Endothelial cell (in vitro differentiated cells): Measurements from ENCODE around the gene RBM19. TPM values are rescaled to one million over a fixed set of nuclear protein-coding genes. Genes with fewer than 3 reads are reported as not detected.
"Not testable (repeated sequence)": the region's sequence is repeated elsewhere in the genome, so short reads cannot be mapped to it uniquely, and the experiment has no call there.

Experiments used
- DNase-seq: peaks from one replicate; pipeline ENCODE4 v3.0.0; 2021; ENCODE audit warnings: low spot score
- H3K27ac Mint-ChIP-seq: one replicate; pipeline ENCODE4 v1.8.0; 2021; ENCODE audit warnings: mixed read lengths, inconsistent platforms; ENCODE audit not compliant: unreplicated experiment
- H3K27me3 Mint-ChIP-seq: one replicate; pipeline ENCODE4 v1.8.0; 2021; ENCODE audit warnings: mild to moderate bottlenecking, moderate library complexity, mixed read lengths, inconsistent platforms; ENCODE audit not compliant: unreplicated experiment
- H3K36me3 Mint-ChIP-seq: one replicate; pipeline ENCODE4 v1.8.0; 2021; ENCODE audit warnings: mild to moderate bottlenecking, low read depth, mixed read lengths, inconsistent platforms; ENCODE audit not compliant: unreplicated experiment
- H3K4me1 Mint-ChIP-seq: one replicate; pipeline ENCODE4 v1.8.0; 2021; ENCODE audit warnings: mild to moderate bottlenecking, mixed read lengths, inconsistent platforms; ENCODE audit not compliant: unreplicated experiment
- H3K4me3 Mint-ChIP-seq: one replicate; pipeline ENCODE4 v1.8.0; 2021; ENCODE audit warnings: mild to moderate bottlenecking, mixed read lengths, inconsistent platforms; ENCODE audit not compliant: unreplicated experiment
- H3K9me3 Mint-ChIP-seq: one replicate; pipeline ENCODE4 v1.8.0; 2021; ENCODE audit warnings: mixed read lengths, inconsistent platforms; ENCODE audit not compliant: unreplicated experiment
- CTCF ChIP-seq: fragments of 200-600 bp; sonication (generic); IDR thresholded peaks from one replicate; pipeline ENCODE4 v1.5.0; 2021; ENCODE audit warnings: antibody characterized with exemption; ENCODE audit not compliant: unreplicated experiment
- total RNA-seq: library from RNA; stranded (reverse); fragmentation: NEBNext Ultra II Directional; extraction: Animal tissue kit (Norgen Biotek cat#: 25700); gene quantifications from one replicate; pipeline ENCODE4 v1.2.1, GENCODE V29; 2021; ENCODE audit not compliant: unreplicated experiment

Gene RBM19
- total RNA-seq, 1 donor from 2014 or later = 27.4 TPM

- TF ChIP-seq CTCF = no peak
- Mint-ChIP-seq H3K27me3 (peaks cover 3% of the 10 kb centered on the region), H3K4me3 (no peak overlapping the region), H3K27ac (no peak overlapping the region), H3K36me3 (peaks cover 27% of the 10 kb centered on the region), H3K4me1 (peaks cover 7% of the 10 kb centered on the region), H3K9me3 (no peaks in the 10 kb centered on the region)
- no peak for DNase-seq
Measured at GRCh38 chr12:113906411-113907200, 59.5 kb downstream of the RBM19 start.

GRCh38 chr12:113905829-113906228 is 60.3 kb downstream of the RBM19 start:
- no peak for TF ChIP-seq CTCF
- H3K27me3 Mint-ChIP-seq = peaks cover 3% of the 10 kb centered on the region
- H3K27ac Mint-ChIP-seq = no peak overlapping the region
- H3K4me3 Mint-ChIP-seq = no peak overlapping the region
- peaks cover 27% of the 10 kb centered on the region for H3K36me3 Mint-ChIP-seq
- H3K4me1 Mint-ChIP-seq = peaks cover 3% of the 10 kb centered on the region
- H3K9me3 Mint-ChIP-seq = no peaks in the 10 kb centered on the region
- no peak for DNase-seq

- Mint-ChIP-seq H3K4me1 (no peaks in the 10 kb centered on the region), H3K9me3 (no peaks in the 10 kb centered on the region), H3K27ac (no peak overlapping the region), H3K4me3 (no peak overlapping the region), H3K27me3 (no peaks in the 10 kb centered on the region), H3K36me3 (peaks cover 22% of the 10 kb centered on the region)
- no peak for DNase-seq
- TF ChIP-seq CTCF = no peak
Measured at GRCh38 chr12:113903381-113903863, 62.7 kb downstream of the RBM19 start.

GRCh38 chr12:113901319-113901718 is 64.8 kb downstream of the RBM19 start:
- H3K27me3 Mint-ChIP-seq, H3K4me3 Mint-ChIP-seq, H3K27ac Mint-ChIP-seq, DNase-seq, H3K9me3 Mint-ChIP-seq, H3K4me1 Mint-ChIP-seq: not testable (repeated sequence)
- peaks cover 11% of the 10 kb centered on the region for H3K36me3 Mint-ChIP-seq

GRCh38 chr12:113900716-113901115 is 65.4 kb downstream of the RBM19 start:
- H3K4me3 Mint-ChIP-seq = no peak overlapping the region
- no peaks in the 10 kb centered on the region for H3K27me3 Mint-ChIP-seq
- no peak overlapping the region for H3K27ac Mint-ChIP-seq
- no peaks in the 10 kb centered on the region for H3K9me3 Mint-ChIP-seq
- no peak for DNase-seq
- H3K36me3 Mint-ChIP-seq = peaks cover 6% of the 10 kb centered on the region
- no peaks in the 10 kb centered on the region for H3K4me1 Mint-ChIP-seq
- TF ChIP-seq CTCF = no peak
